Smooth muscle cell (in vitro differentiated cells): ENCODE results near the gene SUOX. TPM values are rescaled to one million over a fixed set of nuclear protein-coding genes. Genes with fewer than 3 reads are reported as not detected.

Experiments used
- DNase-seq: peaks from one replicate; lab custom pipeline; 2025; ENCODE audit not compliant: unreplicated experiment; lab: John Stamatoyannopoulos, UW
- H2AFZ ChIP-seq: fragments of 200-600 bp; sonication (generic); 2 replicates; pipeline ENCODE4 v1.6.0; 2016; ENCODE audit warnings: antibody characterized with exemption, low read depth, mild to moderate bottlenecking
- H3F3A ChIP-seq: fragments of 200-600 bp; sonication (generic); 2 replicates; pipeline ENCODE4 v1.6.0; 2017; ENCODE audit warnings: antibody characterized with exemption, low read depth
- H3K27ac ChIP-seq: fragments of 200-600 bp; sonication (generic); 2 replicates; pipeline ENCODE4 v1.5.1; 2016; ENCODE audit warnings: low read depth, mild to moderate bottlenecking
- H3K27me3 ChIP-seq: fragments of 200-600 bp; sonication (generic); 2 replicates; pipeline ENCODE4 v1.6.1; 2016; ENCODE audit warnings: low read depth, mild to moderate bottlenecking
- H3K36me3 ChIP-seq: fragments of 200-600 bp; sonication (generic); 2 replicates; pipeline ENCODE4 v1.5.1; 2016; ENCODE audit warnings: low read depth
- H3K4me1 ChIP-seq: fragments of 200-600 bp; sonication (generic); 2 replicates; pipeline ENCODE4 v1.5.1; 2016; ENCODE audit warnings: low read depth
- H3K4me2 ChIP-seq: fragments of 200-600 bp; sonication (generic); 2 replicates; pipeline ENCODE4 v1.6.0; 2016; ENCODE audit warnings: mild to moderate bottlenecking
- H3K4me3 ChIP-seq: fragments of 200-600 bp; sonication (generic); 2 replicates; pipeline ENCODE4 v1.5.1; 2016; ENCODE audit warnings: mild to moderate bottlenecking
- H3K79me2 ChIP-seq: fragments of 200-600 bp; sonication (generic); 2 replicates; pipeline ENCODE4 v1.6.0; 2016; ENCODE audit warnings: low read depth, mild to moderate bottlenecking
- H3K9ac ChIP-seq: fragments of 200-600 bp; sonication (generic); 2 replicates; pipeline ENCODE4 v1.6.0; 2016; ENCODE audit warnings: low read depth
- H3K9me3 ChIP-seq: fragments of 200-600 bp; sonication (generic); replicated peaks from 2 replicates; pipeline ENCODE4 v1.5.1; 2016; ENCODE audit warnings: low read depth
- H4K20me1 ChIP-seq: fragments of 200-600 bp; sonication (generic); 2 replicates; pipeline ENCODE4 v1.6.0; 2016; ENCODE audit warnings: low read depth
- WGBS: methylation state at CpG from one replicate; pipeline ENCODE4 v1.1.7; 2016; ENCODE audit warnings: low lambda C conversion rate; 5-methylcytosine and 5-hydroxymethylcytosine counted together
- polyA plus RNA-seq: library from polyadenylated mRNA; unstranded; fragments of >200 nt; fragmentation: Nextera tagmentation; extraction: Ambion mirVana; gene quantifications from 2 replicates; pipeline ENCODE4 v1.2.1, GENCODE V29; 2016
- total RNA-seq: library from RNA; depleted of rRNA; stranded (reverse); fragments of >200 nt; gene quantifications from 2 replicates; pipeline ENCODE4 v1.2.3, GENCODE V29; 2014
- TF ChIP-seq, protein P1 (sequence below): fragments of 200-600 bp; sonication (generic); IDR thresholded peaks from 2 replicates; pipeline ENCODE4 v1.5.1; 2017; ENCODE audit warnings: borderline replicate concordance, mild to moderate bottlenecking, antibody characterized with exemption; ENCODE audit not compliant: insufficient read depth, poor library complexity, severe bottlenecking

The SUOX gene
- total and polyA plus RNA-seq, 2 experiments from 2014 or later: 12.8 to 19.1 TPM

DNA sequence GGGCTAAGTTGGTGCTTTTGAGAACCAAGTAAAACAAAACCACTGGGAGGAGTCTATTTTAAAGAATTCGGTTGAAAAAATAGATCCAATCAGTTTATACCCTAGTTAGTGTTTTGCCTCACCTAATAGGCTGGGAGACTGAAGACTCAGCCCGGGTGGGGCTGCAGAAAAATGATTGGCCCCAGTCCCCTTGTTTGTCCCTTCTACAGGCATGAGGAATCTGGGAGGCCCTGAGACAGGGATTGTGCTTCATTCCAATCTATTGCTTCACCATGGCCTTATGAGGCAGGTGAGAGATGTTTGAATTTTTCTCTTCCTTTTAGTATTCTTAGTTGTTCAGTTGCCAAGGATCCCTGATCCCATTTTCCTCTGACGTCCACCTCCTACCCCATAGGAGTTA is 25.0 kb upstream of the SUOX start:
- Histone ChIP-seq H3K79me2 (peaks cover 51% of the 10 kb centered on the region), H3K4me1 (peaks cover 9% of the 10 kb centered on the region), H3K4me3 (peak overlapping the region; percentile 77), H3K27ac (peak overlapping the region; percentile 93), H3K36me3 (no peaks in the 10 kb centered on the region), H3K4me2 (peak overlapping the region; percentile 87), H4K20me1 (peaks cover 12% of the 10 kb centered on the region), H2AFZ (no peak overlapping the region), H3K9ac (peak overlapping the region; percentile 89), H3K27me3 (no peaks in the 10 kb centered on the region), H3K9me3 (no peaks in the 10 kb centered on the region), H3F3A (peaks cover 8% of the 10 kb centered on the region)
- no peak for DNase-seq
- TF ChIP-seq, protein P1, sequence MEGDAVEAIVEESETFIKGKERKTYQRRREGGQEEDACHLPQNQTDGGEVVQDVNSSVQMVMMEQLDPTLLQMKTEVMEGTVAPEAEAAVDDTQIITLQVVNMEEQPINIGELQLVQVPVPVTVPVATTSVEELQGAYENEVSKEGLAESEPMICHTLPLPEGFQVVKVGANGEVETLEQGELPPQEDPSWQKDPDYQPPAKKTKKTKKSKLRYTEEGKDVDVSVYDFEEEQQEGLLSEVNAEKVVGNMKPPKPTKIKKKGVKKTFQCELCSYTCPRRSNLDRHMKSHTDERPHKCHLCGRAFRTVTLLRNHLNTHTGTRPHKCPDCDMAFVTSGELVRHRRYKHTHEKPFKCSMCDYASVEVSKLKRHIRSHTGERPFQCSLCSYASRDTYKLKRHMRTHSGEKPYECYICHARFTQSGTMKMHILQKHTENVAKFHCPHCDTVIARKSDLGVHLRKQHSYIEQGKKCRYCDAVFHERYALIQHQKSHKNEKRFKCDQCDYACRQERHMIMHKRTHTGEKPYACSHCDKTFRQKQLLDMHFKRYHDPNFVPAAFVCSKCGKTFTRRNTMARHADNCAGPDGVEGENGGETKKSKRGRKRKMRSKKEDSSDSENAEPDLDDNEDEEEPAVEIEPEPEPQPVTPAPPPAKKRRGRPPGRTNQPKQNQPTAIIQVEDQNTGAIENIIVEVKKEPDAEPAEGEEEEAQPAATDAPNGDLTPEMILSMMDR: no peak
- WGBS: 68% methylated on average over 3 of the region's 3 CpGs

DNA sequence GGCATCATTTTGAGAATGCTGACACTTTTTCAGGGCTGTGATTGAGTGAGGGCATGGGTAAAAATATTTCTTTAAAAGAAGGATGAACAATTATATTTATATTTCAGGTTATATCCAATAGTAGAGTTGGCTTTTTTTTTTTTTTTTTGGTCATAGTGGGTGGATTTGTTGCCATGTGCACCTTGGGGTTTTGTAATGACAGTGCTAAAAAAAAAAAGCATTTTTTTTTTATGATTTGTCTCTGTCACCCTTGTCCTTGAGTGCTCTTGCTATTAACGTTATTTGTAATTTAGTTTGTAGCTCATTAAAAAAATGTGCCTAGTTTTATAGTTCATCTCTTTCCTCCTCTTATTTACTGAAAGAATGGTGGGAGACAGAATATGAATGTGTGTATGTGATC is 24.6 kb upstream of the SUOX start:
- peak overlapping the region; percentile 89 for H3K9ac ChIP-seq
- H3F3A ChIP-seq: peaks cover 8% of the 10 kb centered on the region
- H3K4me3 ChIP-seq: peak overlapping the region; percentile 77
- peaks cover 9% of the 10 kb centered on the region for H3K4me1 ChIP-seq
- no peaks in the 10 kb centered on the region for H3K27me3 ChIP-seq
- TF ChIP-seq, protein P1: no peak
- no peaks in the 10 kb centered on the region for H3K9me3 ChIP-seq
- no peak overlapping the region for H2AFZ ChIP-seq
- no peaks in the 10 kb centered on the region for H3K36me3 ChIP-seq
- peaks cover 16% of the 10 kb centered on the region for H4K20me1 ChIP-seq
- H3K4me2 ChIP-seq: peak overlapping the region; percentile 87
- 89% methylated on average over 1 of the region's 1 CpG for WGBS
- no peak for DNase-seq
- H3K27ac ChIP-seq: peak overlapping the region; percentile 93
- H3K79me2 ChIP-seq: peaks cover 51% of the 10 kb centered on the region

DNA sequence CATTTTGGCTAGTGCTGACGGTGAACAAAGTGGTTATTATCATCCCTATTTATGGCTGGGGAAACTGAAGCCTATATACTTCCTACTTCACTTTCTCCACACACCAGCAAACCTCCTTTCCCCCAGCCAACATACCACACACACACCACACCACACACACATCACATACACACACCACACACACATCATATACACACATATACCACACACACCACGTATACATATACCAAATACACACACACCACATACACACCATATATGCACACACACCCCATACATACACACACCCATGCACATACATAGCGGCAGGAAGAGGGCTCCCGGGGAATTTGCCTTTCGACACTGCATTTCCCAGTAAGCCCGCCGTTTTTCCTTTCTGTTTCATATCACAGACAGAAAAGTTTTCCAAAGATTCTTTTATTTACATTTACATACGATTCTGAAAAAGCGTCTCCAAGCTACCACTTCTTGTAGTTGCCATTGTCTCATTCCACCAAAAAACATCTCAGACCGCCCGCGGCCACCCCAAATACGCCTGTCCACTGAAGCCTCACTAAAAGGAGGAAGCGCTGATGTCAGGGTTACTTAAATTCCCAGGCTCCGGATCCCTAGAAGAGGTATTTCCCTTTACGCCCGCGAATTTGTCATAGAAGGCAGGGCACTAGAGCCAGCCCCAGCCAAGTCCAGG is 24.0 kb upstream of the SUOX start:
- TF ChIP-seq, protein P1: no peak
- H3K79me2 ChIP-seq: peaks cover 51% of the 10 kb centered on the region

More for the DNA sequence above, 24.0 kb upstream of the SUOX start:
- no peaks in the 10 kb centered on the region for H3K27me3 ChIP-seq
- H4K20me1 ChIP-seq: peaks cover 22% of the 10 kb centered on the region
- peaks cover 9% of the 10 kb centered on the region for H3K4me1 ChIP-seq
- H3F3A ChIP-seq: peaks cover 8% of the 10 kb centered on the region
- peak overlapping the region; percentile 77 for H3K4me3 ChIP-seq
- no peaks in the 10 kb centered on the region for H3K36me3 ChIP-seq
- DNase-seq: no peak
- H3K9me3 ChIP-seq: no peaks in the 10 kb centered on the region
- peak overlapping the region; percentile 75 for H2AFZ ChIP-seq
- peak overlapping the region; percentile 87 for H3K4me2 ChIP-seq
- peak overlapping the region; percentile 89 for H3K9ac ChIP-seq
- WGBS: 4% methylated on average over 18 of the region's 18 CpGs
- peak overlapping the region; percentile 93 for H3K27ac ChIP-seq
